Hepatocyte (in vitro differentiated cells): ENCODE measurements around the gene ARL6IP4. TPM values are rescaled to one million over a fixed set of nuclear protein-coding genes. Genes with fewer than 3 reads are reported as not detected.

Experiments used
- DNase-seq: peaks from one replicate; pipeline ENCODE4 v3.0.0-alpha.2; 2016; ENCODE audit warnings: low spot score
- H2AFZ ChIP-seq: fragments of 200-600 bp; sonication (generic); 2 replicates; pipeline ENCODE4 v1.6.0; 2016; ENCODE audit warnings: antibody characterized with exemption, mild to moderate bottlenecking
- H3K27ac ChIP-seq: fragments of 200-600 bp; sonication (generic); 2 replicates; pipeline ENCODE4 v1.5.1; 2016; ENCODE audit warnings: mild to moderate bottlenecking
- H3K27me3 ChIP-seq: fragments of 200-600 bp; sonication (generic); 2 replicates; pipeline ENCODE4 v1.6.1; 2016
- H3K36me3 ChIP-seq: fragments of 200-600 bp; sonication (generic); replicated peaks from 2 replicates; pipeline ENCODE4 v1.5.1; 2016; ENCODE audit warnings: low read depth; ENCODE audit not compliant: insufficient read depth
- H3K4me1 ChIP-seq: fragments of 200-600 bp; sonication (generic); 2 replicates; pipeline ENCODE4 v1.5.1; 2016; ENCODE audit warnings: mild to moderate bottlenecking, moderate library complexity; ENCODE audit not compliant: insufficient read depth
- H3K4me2 ChIP-seq: fragments of 200-600 bp; sonication (generic); 2 replicates; pipeline ENCODE4 v1.6.0; 2016
- H3K4me3 ChIP-seq: fragments of 200-600 bp; sonication (generic); 2 replicates; pipeline ENCODE4 v1.5.1; 2016; ENCODE audit warnings: mild to moderate bottlenecking
- H3K79me2 ChIP-seq: fragments of 200-600 bp; sonication (generic); 2 replicates; pipeline ENCODE4 v1.6.0; 2017; ENCODE audit warnings: mild to moderate bottlenecking
- H3K9me2 ChIP-seq: fragments of 200-600 bp; sonication (generic); replicated peaks from 2 replicates; pipeline ENCODE4 v1.6.0; 2017; ENCODE audit warnings: mild to moderate bottlenecking; ENCODE audit not compliant: insufficient read depth
- H3K9me3 ChIP-seq: fragments of 200-600 bp; sonication (generic); 2 replicates; pipeline ENCODE4 v1.5.1; 2016; ENCODE audit warnings: low read depth, mild to moderate bottlenecking
- H4K20me1 ChIP-seq: fragments of 200-600 bp; sonication (generic); 2 replicates; pipeline ENCODE4 v1.6.0; 2016; ENCODE audit warnings: mild to moderate bottlenecking; ENCODE audit not compliant: insufficient read depth, poor library complexity, severe bottlenecking
- EZH2 ChIP-seq: fragments of 200-600 bp; sonication (generic); IDR thresholded peaks from 2 replicates; pipeline ENCODE4 v1.6.1; 2016; ENCODE audit warnings: antibody characterized with exemption, mild to moderate bottlenecking, borderline replicate concordance
- EZH2phosphoT487 ChIP-seq: fragments of 200-600 bp; sonication (generic); IDR thresholded peaks from one replicate; pipeline ENCODE4 v1.6.1; 2018; ENCODE audit warnings: antibody characterized with exemption, mild to moderate bottlenecking, low read depth, moderate library complexity; ENCODE audit not compliant: unreplicated experiment, severe bottlenecking
- WGBS: methylation state at CpG from one replicate; pipeline ENCODE4 v1.1.6; 2016; ENCODE audit warnings: low lambda C conversion rate; ENCODE audit errors: missing lambda C conversion rate; 5-methylcytosine and 5-hydroxymethylcytosine counted together
- polyA plus RNA-seq: library from polyadenylated mRNA; unstranded; fragments of >200 nt; fragmentation: Nextera tagmentation; extraction: Ambion mirVana; gene quantifications from 2 replicates; pipeline ENCODE4 v1.2.1, GENCODE V29; 2016
- total RNA-seq: library from RNA; depleted of rRNA; stranded (reverse); fragments of >200 nt; gene quantifications from 2 replicates; pipeline ENCODE4 v1.2.3, GENCODE V29; 2014
- TF ChIP-seq, protein P1 (sequence below): fragments of 200-600 bp; sonication (generic); IDR thresholded peaks from 2 replicates; pipeline ENCODE4 v1.5.1; 2016; ENCODE audit warnings: antibody characterized with exemption, mild to moderate bottlenecking; ENCODE audit not compliant: poor library complexity

ARL6IP4 gene
- total and polyA plus RNA-seq, 2 experiments from 2014 or later: 138 to 248 TPM

DNA sequence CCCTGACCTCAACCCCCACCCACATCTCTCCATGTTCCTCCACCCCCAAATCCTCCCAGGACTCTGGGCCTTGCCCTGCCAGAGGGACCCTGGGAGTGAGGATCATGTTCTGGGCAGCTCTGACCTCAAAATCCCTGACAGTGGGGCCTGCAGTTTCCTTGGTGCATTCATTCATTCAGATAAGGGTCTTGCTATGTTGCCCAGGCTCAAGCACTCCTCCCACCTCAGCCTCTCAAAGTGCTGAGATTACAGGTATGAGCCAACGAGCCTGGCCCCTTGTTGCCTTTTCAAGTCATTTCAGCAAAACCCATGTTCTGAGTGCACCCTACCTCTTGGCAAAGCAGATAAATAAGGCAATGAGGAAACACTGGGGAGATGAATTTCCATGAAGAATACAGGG is 29.6 kb downstream of the ARL6IP4 start:
- H3K9me2 ChIP-seq: no peaks in the 10 kb centered on the region
- H2AFZ ChIP-seq: no peak overlapping the region
- H3K27me3 ChIP-seq: no peaks in the 10 kb centered on the region
- 83% methylated on average over 1 of the region's 1 CpG for WGBS
- no peak overlapping the region for H3K4me3 ChIP-seq
- no peak overlapping the region for H3K27ac ChIP-seq
- H3K79me2 ChIP-seq: no peaks in the 10 kb centered on the region
- H3K4me2 ChIP-seq: no peak overlapping the region
- DNase-seq: no peak
- H4K20me1 ChIP-seq: no peaks in the 10 kb centered on the region
- H3K9me3 ChIP-seq: no peaks in the 10 kb centered on the region
- no peaks in the 10 kb centered on the region for H3K36me3 ChIP-seq
- no peaks in the 10 kb centered on the region for H3K4me1 ChIP-seq
- TF ChIP-seq EZH2 (no peak), EZH2phosphoT487 (no peak)
- TF ChIP-seq, protein P1, sequence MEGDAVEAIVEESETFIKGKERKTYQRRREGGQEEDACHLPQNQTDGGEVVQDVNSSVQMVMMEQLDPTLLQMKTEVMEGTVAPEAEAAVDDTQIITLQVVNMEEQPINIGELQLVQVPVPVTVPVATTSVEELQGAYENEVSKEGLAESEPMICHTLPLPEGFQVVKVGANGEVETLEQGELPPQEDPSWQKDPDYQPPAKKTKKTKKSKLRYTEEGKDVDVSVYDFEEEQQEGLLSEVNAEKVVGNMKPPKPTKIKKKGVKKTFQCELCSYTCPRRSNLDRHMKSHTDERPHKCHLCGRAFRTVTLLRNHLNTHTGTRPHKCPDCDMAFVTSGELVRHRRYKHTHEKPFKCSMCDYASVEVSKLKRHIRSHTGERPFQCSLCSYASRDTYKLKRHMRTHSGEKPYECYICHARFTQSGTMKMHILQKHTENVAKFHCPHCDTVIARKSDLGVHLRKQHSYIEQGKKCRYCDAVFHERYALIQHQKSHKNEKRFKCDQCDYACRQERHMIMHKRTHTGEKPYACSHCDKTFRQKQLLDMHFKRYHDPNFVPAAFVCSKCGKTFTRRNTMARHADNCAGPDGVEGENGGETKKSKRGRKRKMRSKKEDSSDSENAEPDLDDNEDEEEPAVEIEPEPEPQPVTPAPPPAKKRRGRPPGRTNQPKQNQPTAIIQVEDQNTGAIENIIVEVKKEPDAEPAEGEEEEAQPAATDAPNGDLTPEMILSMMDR: no peak

DNA sequence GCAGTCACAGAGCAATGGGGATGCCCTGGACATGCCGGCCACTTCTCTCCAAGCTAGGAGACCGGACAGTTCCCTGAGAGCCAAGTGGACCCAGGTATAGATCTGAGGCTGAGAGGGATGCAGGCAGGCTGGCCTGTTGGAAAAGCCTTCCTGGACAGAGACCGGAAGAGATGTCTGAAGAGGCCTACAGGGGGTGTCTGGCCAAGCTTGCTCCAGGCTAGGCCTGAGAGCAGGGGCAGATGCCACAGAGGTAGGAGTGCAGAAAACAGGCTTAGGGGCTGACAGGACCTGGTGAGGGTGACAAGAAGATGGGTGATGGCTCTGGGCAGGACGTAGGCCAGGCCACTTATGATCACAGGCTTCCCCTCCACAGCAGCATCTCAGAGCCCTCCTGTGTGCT is 30.2 kb downstream of the ARL6IP4 start:
- no peak overlapping the region for H2AFZ ChIP-seq
- WGBS: 95% methylated on average over 4 of the region's 4 CpGs
- H3K27me3 ChIP-seq: no peaks in the 10 kb centered on the region
- no peak overlapping the region for H3K27ac ChIP-seq
- H3K4me3 ChIP-seq: no peak overlapping the region
- no peaks in the 10 kb centered on the region for H3K9me3 ChIP-seq
- H3K4me2 ChIP-seq: no peak overlapping the region
- no peaks in the 10 kb centered on the region for H4K20me1 ChIP-seq
- no peak for DNase-seq
- TF ChIP-seq EZH2: no peak
- TF ChIP-seq, protein P1: no peak
- TF ChIP-seq EZH2phosphoT487: no peak
- no peaks in the 10 kb centered on the region for H3K4me1 ChIP-seq
- no peaks in the 10 kb centered on the region for H3K9me2 ChIP-seq
- no peaks in the 10 kb centered on the region for H3K79me2 ChIP-seq
- H3K36me3 ChIP-seq: no peaks in the 10 kb centered on the region

DNA sequence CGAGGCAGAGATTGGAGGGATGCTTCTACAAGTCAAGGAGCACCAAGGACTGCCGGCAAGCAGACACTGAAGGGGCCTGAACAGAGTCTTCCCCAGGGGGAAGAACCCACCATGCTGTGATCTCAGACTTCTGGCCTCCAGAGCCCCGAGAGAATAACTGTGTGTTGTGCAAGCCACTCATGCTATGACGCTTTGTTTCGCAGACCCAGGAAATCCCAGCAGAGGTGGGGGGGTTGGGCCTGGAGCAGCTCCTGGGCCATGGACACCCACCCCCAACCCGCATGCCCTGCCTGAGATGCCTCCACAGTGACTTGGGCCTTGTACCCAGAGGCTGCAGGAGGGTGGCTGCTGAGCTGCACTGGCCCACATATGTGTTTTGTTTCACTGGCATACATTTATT is 31.2 kb downstream of the ARL6IP4 start:
- Histone ChIP-seq H3K27ac (no peak overlapping the region), H3K27me3 (no peaks in the 10 kb centered on the region), H3K4me2 (no peak overlapping the region), H4K20me1 (no peaks in the 10 kb centered on the region), H3K9me2 (no peaks in the 10 kb centered on the region), H3K9me3 (no peaks in the 10 kb centered on the region), H3K4me1 (no peaks in the 10 kb centered on the region), H3K79me2 (no peaks in the 10 kb centered on the region), H3K4me3 (no peak overlapping the region), H3K36me3 (no peaks in the 10 kb centered on the region), H2AFZ (no peak overlapping the region)
- no peak for DNase-seq
- TF ChIP-seq EZH2 (no peak), EZH2phosphoT487 (no peak)
- TF ChIP-seq, protein P1: no peak
- WGBS: 66% methylated on average over 6 of the region's 6 CpGs
